Retinal pigment epithelial cell (primary cell): ENCODE data around the gene SYTL2.

Experiments
- DNase-seq: peaks from one replicate; pipeline ENCODE4 v3.0.0-alpha.2; 2010; ENCODE audit warnings: low read depth
- H3K4me3 ChIP-seq: 2 replicates; pipeline ENCODE4 v1.5.1; 2011; ENCODE audit warnings: mild to moderate bottlenecking, low read length, control low read depth, moderate library complexity
- CTCF ChIP-seq: conservative IDR thresholded peaks from 2 replicates; pipeline ENCODE4 v1.5.1; 2011; ENCODE audit warnings: low read depth, low read length, control low read depth, inconsistent platforms

SYTL2 gene

GRCh38 chr11:85805387-85805786, 5.6 kb downstream of the SYTL2 start:
- no peak for TF ChIP-seq CTCF
- no peak overlapping the region for H3K4me3 ChIP-seq
- DNase-seq: no peak

- no peak for TF ChIP-seq CTCF
- DNase-seq: no peak
- H3K4me3 ChIP-seq: no peak overlapping the region
Measured at GRCh38 chr11:85803920-85804319, 7.0 kb downstream of the SYTL2 start.

- no peak overlapping the region for H3K4me3 ChIP-seq
- no peak for TF ChIP-seq CTCF
- no peak for DNase-seq
Measured at GRCh38 chr11:85803303-85803702, 7.6 kb downstream of the SYTL2 start.

GRCh38 chr11:85801527-85801926, 9.4 kb downstream of the SYTL2 start:
- no peak for DNase-seq
- H3K4me3 ChIP-seq: no peak overlapping the region
- TF ChIP-seq CTCF: no peak

- no peak for DNase-seq
- no peak overlapping the region for H3K4me3 ChIP-seq
- TF ChIP-seq CTCF: no peak
Measured at GRCh38 chr11:85800595-85801342, 10.2 kb downstream of the SYTL2 start.

GRCh38 chr11:85799142-85799541, 11.8 kb downstream of the SYTL2 start:
- H3K4me3 ChIP-seq: no peak overlapping the region
- no peak for DNase-seq
- no peak for TF ChIP-seq CTCF

- no peak for DNase-seq
- no peak for TF ChIP-seq CTCF
- no peak overlapping the region for H3K4me3 ChIP-seq
Measured at GRCh38 chr11:85798361-85798760, 12.6 kb downstream of the SYTL2 start.
